Amniotic stem cell (primary cell): ENCODE measurements around the gene GRID1.

Experiments used
- DNase-seq: peaks from one replicate; lab custom pipeline; 2025; lab: John Stamatoyannopoulos, UW

The GRID1 gene

GRCh38 chr10:85811405-85811804, 555.2 kb downstream of the GRID1 start:
- DNase-seq: no peak

GRCh38 chr10:85810674-85811073, 555.9 kb downstream of the GRID1 start:
- no peak for DNase-seq

GRCh38 chr10:85795460-85795859, 571.1 kb downstream of the GRID1 start:
- DNase-seq: no peak

- no peak for DNase-seq
Measured at GRCh38 chr10:85794553-85794952, 572.0 kb downstream of the GRID1 start.

- DNase-seq: no peak
Measured at GRCh38 chr10:85792533-85792858, 574.1 kb downstream of the GRID1 start.

GRCh38 chr10:85791818-85792532, 574.6 kb downstream of the GRID1 start:
- no peak for DNase-seq

GRCh38 chr10:85789982-85790789, 576.4 kb downstream of the GRID1 start:
- DNase-seq: no peak

- DNase-seq: no peak
Measured at GRCh38 chr10:85789125-85789524, 577.5 kb downstream of the GRID1 start.

- DNase-seq: no peak
Measured at GRCh38 chr10:85788570-85788969, 578.0 kb downstream of the GRID1 start.

- DNase-seq: no peak
Measured at GRCh38 chr10:85787881-85788280, 578.7 kb downstream of the GRID1 start.

- DNase-seq: no peak
Measured at GRCh38 chr10:85787393-85787792, 579.2 kb downstream of the GRID1 start.

GRCh38 chr10:85786401-85786899, 580.1 kb downstream of the GRID1 start:
- no peak for DNase-seq

- DNase-seq: no peak
Measured at GRCh38 chr10:85784792-85785191, 581.8 kb downstream of the GRID1 start.

- no peak for DNase-seq
Measured at GRCh38 chr10:85781404-85781803, 585.2 kb downstream of the GRID1 start.

GRCh38 chr10:85778074-85778473, 588.5 kb downstream of the GRID1 start:
- DNase-seq: no peak

- DNase-seq: no peak
Measured at GRCh38 chr10:85767891-85768290, 598.7 kb downstream of the GRID1 start.

GRCh38 chr10:85764108-85764507, 602.5 kb downstream of the GRID1 start:
- no peak for DNase-seq

GRCh38 chr10:85761906-85762445, 604.6 kb downstream of the GRID1 start:
- no peak for DNase-seq

- no peak for DNase-seq
Measured at GRCh38 chr10:85741626-85742300, 624.8 kb downstream of the GRID1 start.

GRCh38 chr10:85735997-85736396, 630.6 kb downstream of the GRID1 start:
- DNase-seq: no peak

- DNase-seq: no peak
Measured at GRCh38 chr10:85734791-85735190, 631.8 kb downstream of the GRID1 start.

GRCh38 chr10:85724215-85724614, 642.4 kb downstream of the GRID1 start:
- no peak for DNase-seq
